Common myeloid progenitor, CD34-positive (primary cell): Measurements from ENCODE around the gene NBPF3.
A peak's percentile ranks its signal among the peaks of the same experiment; 100 is the strongest.

Source experiments
- CTCF ChIA-PET: fragments of 350-600 bp; sonication (Branson Sonifier 250); formaldehyde crosslinking; loops from one replicate; lab custom pipeline; 2021; ENCODE audit warnings: antibody characterized with exemption; lab: Charles Lee
- POLR2A ChIA-PET: fragments of 350-600 bp; sonication (Branson Sonifier 250); formaldehyde crosslinking; loops from one replicate; lab custom pipeline; 2021; ENCODE audit warnings: antibody characterized with exemption; lab: Charles Lee
- DNase-seq, 3 donors: peaks; one replicate each; pipeline versions ENCODE4 v3.0.0 to v3.0.0-alpha.2; 2013
- H3K27ac ChIP-seq, 2 experiments: 1 replicate in 1 of 2; 2 replicates in 1 of 2; pipeline ENCODE4 v1.7.0; 2013; ENCODE audit warnings: inconsistent platforms in 2 of 2, low read length in 2 of 2, mild to moderate bottlenecking in 2 of 2, low read depth in 1 of 2, moderate library complexity in 1 of 2; ENCODE audit not compliant: severe bottlenecking in 2 of 2, insufficient read depth in 1 of 2, poor library complexity in 1 of 2
- H3K27me3 ChIP-seq, 5 experiments: replicated peaks in 2 of 5; 1 replicate in 3 of 5; 2 replicates in 2 of 5; pipeline versions ENCODE4 v1.6.1 to v1.7.0; 2013; ENCODE audit warnings: low read length in 4 of 5, mild to moderate bottlenecking in 2 of 5, moderate library complexity in 2 of 5, inconsistent platforms in 1 of 5; ENCODE audit not compliant: insufficient read depth in 5 of 5, control insufficient read depth in 4 of 5
- H3K36me3 ChIP-seq, 4 experiments: 1 replicate in 2 of 4; 2 replicates in 2 of 4; pipeline versions ENCODE4 v1.6.1 to v1.7.0; 2013; ENCODE audit warnings: low read length in 3 of 4, control low read depth in 1 of 4, mild to moderate bottlenecking in 1 of 4; ENCODE audit not compliant: control insufficient read depth in 4 of 4, insufficient read depth in 4 of 4
- H3K4me1 ChIP-seq, 4 experiments: 1 replicate in 3 of 4; 2 replicates in 1 of 4; pipeline versions ENCODE4 v1.6.1 to v1.7.1; 2013; ENCODE audit warnings: low read length in 3 of 4, mild to moderate bottlenecking in 3 of 4, control low read depth in 1 of 4, inconsistent platforms in 1 of 4, moderate library complexity in 1 of 4; ENCODE audit not compliant: control insufficient read depth in 4 of 4, insufficient read depth in 4 of 4; ENCODE audit errors: control extremely low read depth in 1 of 4
- H3K4me3 ChIP-seq, 7 experiments: 1 replicate in 4 of 7; 2 replicates in 3 of 7; pipeline versions ENCODE4 v1.5.1 to v1.7.0; 2013; ENCODE audit warnings: mild to moderate bottlenecking in 7 of 7, low read length in 6 of 7, moderate library complexity in 6 of 7, inconsistent platforms in 2 of 7, low read depth in 2 of 7, control low read depth in 1 of 7; ENCODE audit not compliant: insufficient read depth in 4 of 7, control insufficient read depth in 1 of 7; ENCODE audit errors: extremely low read depth in 1 of 7
- H3K9me3 ChIP-seq, 5 experiments: 1 replicate in 4 of 5; 2 replicates in 1 of 5; pipeline versions ENCODE4 v1.6.1 to v1.7.1; 2013; ENCODE audit warnings: low read length in 4 of 5, mild to moderate bottlenecking in 2 of 5, inconsistent platforms in 1 of 5, low read depth in 1 of 5, moderate library complexity in 1 of 5; ENCODE audit not compliant: control insufficient read depth in 4 of 5, insufficient read depth in 2 of 5; ENCODE audit errors: control extremely low read depth in 1 of 5
- WGBS: methylation state at CpG from one replicate; pipeline ENCODE4 v1.1.5; 2013; ENCODE audit not compliant: insufficient coverage; 5-methylcytosine and 5-hydroxymethylcytosine counted together

Gene NBPF3

DNA sequence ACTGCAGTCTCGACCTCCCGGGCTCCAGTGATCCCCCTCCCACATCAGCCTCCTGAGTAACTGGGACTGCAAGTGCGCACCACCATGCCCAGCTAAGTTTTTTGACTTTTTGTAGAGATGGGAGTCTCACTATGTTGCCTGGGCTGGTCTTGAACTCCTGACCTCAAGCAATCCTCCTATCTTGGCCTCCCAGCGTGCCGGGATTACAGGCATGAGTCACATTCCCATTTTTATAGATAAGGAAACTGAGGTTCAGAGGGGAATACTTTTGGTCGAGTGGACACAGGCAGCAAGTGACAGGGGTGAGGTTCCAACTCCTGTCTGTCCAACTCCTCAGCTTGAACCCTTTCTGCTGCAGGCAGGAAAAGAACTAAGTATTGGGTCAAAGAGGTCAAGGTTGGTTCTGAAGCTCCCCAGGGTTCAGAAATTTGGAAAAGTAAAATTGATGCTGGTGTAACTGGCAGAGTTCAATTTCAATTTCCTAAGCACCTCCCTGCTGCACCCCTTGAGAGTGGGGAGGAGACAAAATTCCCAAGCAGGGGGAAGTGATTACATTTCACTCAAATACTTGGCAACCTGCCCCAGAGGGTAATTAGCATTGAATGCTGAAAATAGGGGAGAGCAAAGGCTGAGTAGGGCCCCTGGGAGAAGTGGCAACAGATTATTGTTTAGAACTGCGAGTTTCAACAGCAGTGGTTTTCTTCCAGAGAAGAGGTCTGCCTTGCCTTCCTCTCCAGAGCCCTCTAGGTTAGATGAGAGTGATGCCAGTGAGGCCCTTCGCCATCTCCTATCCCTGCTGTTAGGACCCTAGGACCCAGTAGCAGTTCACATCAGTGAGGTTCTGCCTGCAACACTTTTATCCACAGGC, 51.8 kb downstream of the NBPF3 start:
- Histone ChIP-seq H3K4me3 (no peak overlapping the region), H3K4me1 (peaks cover 0 to 5% (median 4%) of the 10 kb centered on the region in 4 experiments), H3K27ac (no peak overlapping the region), H3K9me3 (peaks cover 0 to 4% (median 0%) of the 10 kb centered on the region in 5 experiments), H3K36me3 (no peaks in the 10 kb centered on the region), H3K27me3 (peaks cover 0 to 15% (median 7%) of the 10 kb centered on the region in 5 experiments)
- peak in 1 of 3 donors; percentile 28 for DNase-seq
- WGBS: 83% methylated on average over 7 of the region's 8 CpGs
- POLR2A ChIA-PET: interaction anchor here (0.7 kb wide), 1 partner anchor 121 kb away, joined by 3 read pairs; no protein-coding TSS in a partner anchor
- CTCF ChIA-PET: interaction anchor here (1.2 to 3.5 kb wide), 7 partner anchors 8 to 238 kb away, joined by 3 to 26 read pairs (median 5); no protein-coding TSS in a partner anchor

DNA sequence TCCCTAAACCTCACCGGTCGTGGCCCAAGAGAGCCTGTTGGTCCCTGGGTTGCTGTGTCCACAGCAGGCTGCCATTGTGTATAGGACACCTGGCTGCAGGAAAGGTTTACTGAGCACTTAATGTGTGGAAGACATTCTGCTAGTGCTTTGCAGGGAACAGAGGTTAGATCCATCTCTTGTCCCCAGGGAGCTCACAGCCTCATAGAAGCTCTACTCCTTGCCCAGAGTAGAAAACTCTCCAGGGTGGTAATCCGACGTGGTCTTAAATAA, 52.4 kb downstream of the NBPF3 start:
- Histone ChIP-seq H3K4me3 (no peak overlapping the region), H3K4me1 (peaks cover 0 to 5% (median 4%) of the 10 kb centered on the region in 4 experiments), H3K9me3 (peaks cover 0 to 4% (median 0%) of the 10 kb centered on the region in 5 experiments), H3K27me3 (peaks cover 0 to 15% (median 7%) of the 10 kb centered on the region in 5 experiments), H3K36me3 (no peaks in the 10 kb centered on the region), H3K27ac (no peak overlapping the region)
- DNase-seq: no peak
- ChIA-PET POLR2A (no interaction called here), CTCF (interaction anchor here (2.0 to 3.5 kb wide), 2 partner anchors 18 to 123 kb away, joined by 6 to 26 read pairs; no protein-coding TSS in a partner anchor)
- WGBS: 58% methylated on average over 2 of the region's 4 CpGs

DNA sequence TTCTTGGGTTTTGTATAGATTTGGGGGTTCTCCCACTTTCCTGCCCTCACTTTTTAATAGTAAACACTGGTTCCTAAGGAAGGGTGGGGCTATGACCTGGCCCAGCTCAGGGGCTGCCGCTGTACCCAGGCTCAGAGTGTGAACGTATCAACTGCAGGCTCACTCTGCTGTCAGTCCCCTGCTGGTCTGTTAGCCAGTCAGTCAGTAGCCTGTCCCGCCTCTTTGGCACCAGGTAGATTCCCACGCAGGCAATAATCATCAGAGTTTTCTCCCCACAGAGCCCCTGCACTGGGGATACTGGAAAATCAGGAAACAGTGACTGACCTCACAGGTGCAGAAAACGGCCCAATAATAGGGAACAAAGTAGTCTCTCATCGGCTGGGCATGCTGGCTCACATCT, 54.3 kb downstream of the NBPF3 start:
- no peak for DNase-seq
- no peaks in the 10 kb centered on the region for H3K4me1 ChIP-seq
- no peaks in the 10 kb centered on the region for H3K36me3 ChIP-seq
- H3K27ac ChIP-seq: no peak overlapping the region
- no peak overlapping the region for H3K4me3 ChIP-seq
- ChIA-PET POLR2A (no interaction called here), CTCF (no interaction called here)
- WGBS: 91% methylated on average over 6 of the region's 6 CpGs
- H3K27me3 ChIP-seq: peaks cover 0 to 17% (median 5%) of the 10 kb centered on the region in 5 experiments
- peaks cover 0 to 2% (median 0%) of the 10 kb centered on the region in 5 experiments for H3K9me3 ChIP-seq

- Histone ChIP-seq H3K27ac (no peak overlapping the region), H3K36me3 (no peaks in the 10 kb centered on the region), H3K9me3 (peaks cover 0 to 3% (median 0%) of the 10 kb centered on the region in 5 experiments), H3K27me3 (peaks cover 0 to 18% (median 6%) of the 10 kb centered on the region in 5 experiments), H3K4me3 (no peak overlapping the region), H3K4me1 (no peaks in the 10 kb centered on the region)
- WGBS: 92% methylated on average over 6 of the region's 7 CpGs
- DNase-seq: no peak
- ChIA-PET POLR2A (no interaction called here), CTCF (interaction anchor here (0.9 to 1.7 kb wide), 3 partner anchors 11 to 16 kb away, joined by 3 to 7 read pairs (median 3); no protein-coding TSS in a partner anchor)
These were observed 55.4 kb downstream of the NBPF3 start for GRCh38 chr1:21495225-21495820.

DNA sequence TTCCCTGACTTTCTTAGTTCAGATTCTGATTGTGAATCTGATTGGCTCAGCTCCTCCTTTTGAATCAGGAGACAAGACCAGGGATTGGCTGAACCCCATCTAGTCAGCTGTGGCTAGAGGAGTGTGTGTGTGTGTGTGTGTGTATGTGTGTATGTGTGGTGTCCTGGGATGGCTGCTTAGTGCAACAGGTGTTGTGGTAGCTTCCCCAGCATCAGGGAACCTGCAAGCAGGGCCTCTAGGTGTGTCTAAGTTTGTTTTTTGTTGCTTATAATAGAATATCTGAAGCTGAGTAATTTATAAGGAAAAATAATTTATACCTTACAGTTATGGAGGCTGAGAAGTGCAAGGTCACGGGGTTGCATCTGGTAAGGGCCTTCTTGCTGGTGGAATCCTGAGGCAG, 56.1 kb downstream of the NBPF3 start:
- ChIA-PET CTCF (interaction anchor here (0.8 to 1.7 kb wide), 4 partner anchors 11 to 124 kb away, joined by 3 to 7 read pairs (median 3); no protein-coding TSS in a partner anchor), POLR2A (no interaction called here)

GRCh38 chr1:21496886-21497285, 56.9 kb downstream of the NBPF3 start:
- Histone ChIP-seq H3K4me1 (no peaks in the 10 kb centered on the region), H3K9me3 (peaks cover 0 to 3% (median 0%) of the 10 kb centered on the region in 5 experiments), H3K27me3 (peaks cover 0 to 7% (median 4%) of the 10 kb centered on the region in 5 experiments), H3K36me3 (no peaks in the 10 kb centered on the region), H3K27ac (no peak overlapping the region), H3K4me3 (no peak overlapping the region)
- DNase-seq: no peak
- CTCF ChIA-PET: interaction anchor here (0.8 to 1.7 kb wide), 3 partner anchors 10 to 125 kb away, joined by 3 to 7 read pairs (median 3); no protein-coding TSS in a partner anchor
- 93% methylated on average over 3 of the region's 3 CpGs for WGBS
- POLR2A ChIA-PET: no interaction called here

More for the DNA sequence above, 56.1 kb downstream of the NBPF3 start:
- Histone ChIP-seq H3K36me3 (no peaks in the 10 kb centered on the region), H3K9me3 (peaks cover 0 to 3% (median 0%) of the 10 kb centered on the region in 5 experiments), H3K27me3 (peaks cover 0 to 15% (median 6%) of the 10 kb centered on the region in 5 experiments), H3K27ac (no peak overlapping the region), H3K4me3 (no peak overlapping the region), H3K4me1 (no peaks in the 10 kb centered on the region)
- WGBS: 83% methylated on average over 1 of the region's 1 CpG
- DNase-seq: no peak
